Progenitor cell of endocrine pancreas (in vitro differentiated cells): Measurements from ENCODE around the gene ADGRV1. TPM values are rescaled to one million over a fixed set of nuclear protein-coding genes. Genes with fewer than 3 reads are reported as not detected.
A peak's percentile ranks its signal among the peaks of the same experiment; 100 is the strongest.

Experiments
- DNase-seq: peaks from one replicate; pipeline ENCODE4 v3.0.0; 2021; ENCODE audit warnings: low spot score; ENCODE audit not compliant: unreplicated experiment
- H3K27ac Mint-ChIP-seq: 2 replicates; pipeline ENCODE4 v1.8.0; 2021; ENCODE audit warnings: mild to moderate bottlenecking, moderate library complexity, mixed read lengths
- H3K27me3 Mint-ChIP-seq: 2 replicates; pipeline ENCODE4 v1.8.0; 2021; ENCODE audit warnings: mixed read lengths
- H3K36me3 Mint-ChIP-seq: 2 replicates; pipeline ENCODE4 v1.8.0; 2022; ENCODE audit warnings: mixed read lengths; ENCODE audit not compliant: insufficient read depth
- H3K4me1 Mint-ChIP-seq: 2 replicates; pipeline ENCODE4 v1.8.0; 2021; ENCODE audit warnings: low read depth, mixed read lengths
- H3K4me3 Mint-ChIP-seq: 2 replicates; pipeline ENCODE4 v1.8.0; 2021; ENCODE audit warnings: low read depth, mild to moderate bottlenecking, moderate library complexity, mixed read lengths
- H3K9me3 Mint-ChIP-seq: 2 replicates; pipeline ENCODE4 v1.8.0; 2021; ENCODE audit warnings: low read depth, mixed read lengths
- CTCF ChIP-seq: fragments of 200-600 bp; sonication (generic); IDR thresholded peaks from one replicate; pipeline ENCODE4 v1.5.0; 2021; ENCODE audit warnings: antibody characterized with exemption, mild to moderate bottlenecking; ENCODE audit not compliant: unreplicated experiment
- total RNA-seq: library from RNA; stranded (reverse); gene quantifications from 2 replicates; pipeline ENCODE4 v1.2.1, GENCODE V29; 2021

The ADGRV1 gene
- total RNA-seq, 1 donor from 2014 or later = 82.3 TPM

- Mint-ChIP-seq H3K9me3 (peaks cover 6% of the 10 kb centered on the region), H3K36me3 (peaks cover 8% of the 10 kb centered on the region), H3K4me1 (no peaks in the 10 kb centered on the region), H3K27me3 (no peaks in the 10 kb centered on the region), H3K4me3 (no peak overlapping the region), H3K27ac (no peak overlapping the region)
- DNase-seq = no peak
- TF ChIP-seq CTCF = no peak
These were observed 510.8 kb downstream of the ADGRV1 start for GRCh38 chr5:91069364-91069763.

- Mint-ChIP-seq H3K36me3 (peaks cover 11% of the 10 kb centered on the region), H3K4me1 (no peaks in the 10 kb centered on the region), H3K27ac (no peak overlapping the region), H3K4me3 (no peak overlapping the region), H3K27me3 (no peaks in the 10 kb centered on the region), H3K9me3 (peaks cover 6% of the 10 kb centered on the region)
- no peak for TF ChIP-seq CTCF
- DNase-seq = no peak
These were observed 512.4 kb downstream of the ADGRV1 start for GRCh38 chr5:91070761-91071550.

- Mint-ChIP-seq H3K9me3 (peaks cover 6% of the 10 kb centered on the region), H3K4me3 (no peak overlapping the region), H3K27me3 (no peaks in the 10 kb centered on the region), H3K36me3 (peaks cover 11% of the 10 kb centered on the region), H3K4me1 (no peaks in the 10 kb centered on the region), H3K27ac (no peak overlapping the region)
- DNase-seq = no peak
- no peak for TF ChIP-seq CTCF
These were observed 514.3 kb downstream of the ADGRV1 start for GRCh38 chr5:91072881-91073280.

- peak overlapping the region; percentile 14 for H3K27ac Mint-ChIP-seq
- H3K27me3 Mint-ChIP-seq = no peaks in the 10 kb centered on the region
- H3K4me3 Mint-ChIP-seq = no peak overlapping the region
- DNase-seq = no peak
- H3K9me3 Mint-ChIP-seq = no peaks in the 10 kb centered on the region
- peaks cover 5% of the 10 kb centered on the region for H3K36me3 Mint-ChIP-seq
- TF ChIP-seq CTCF = no peak
- H3K4me1 Mint-ChIP-seq = no peaks in the 10 kb centered on the region
These were observed 516.0 kb downstream of the ADGRV1 start for GRCh38 chr5:91074615-91075014.

GRCh38 chr5:91076138-91076537, 517.5 kb downstream of the ADGRV1 start:
- H3K9me3 Mint-ChIP-seq = no peaks in the 10 kb centered on the region
- no peaks in the 10 kb centered on the region for H3K4me1 Mint-ChIP-seq
- H3K4me3 Mint-ChIP-seq = no peak overlapping the region
- TF ChIP-seq CTCF = no peak
- peaks cover 7% of the 10 kb centered on the region for H3K36me3 Mint-ChIP-seq
- no peaks in the 10 kb centered on the region for H3K27me3 Mint-ChIP-seq
- H3K27ac Mint-ChIP-seq = no peak overlapping the region
- DNase-seq = no peak
